ENCODE data around the gene EXOSC9.

DNA sequence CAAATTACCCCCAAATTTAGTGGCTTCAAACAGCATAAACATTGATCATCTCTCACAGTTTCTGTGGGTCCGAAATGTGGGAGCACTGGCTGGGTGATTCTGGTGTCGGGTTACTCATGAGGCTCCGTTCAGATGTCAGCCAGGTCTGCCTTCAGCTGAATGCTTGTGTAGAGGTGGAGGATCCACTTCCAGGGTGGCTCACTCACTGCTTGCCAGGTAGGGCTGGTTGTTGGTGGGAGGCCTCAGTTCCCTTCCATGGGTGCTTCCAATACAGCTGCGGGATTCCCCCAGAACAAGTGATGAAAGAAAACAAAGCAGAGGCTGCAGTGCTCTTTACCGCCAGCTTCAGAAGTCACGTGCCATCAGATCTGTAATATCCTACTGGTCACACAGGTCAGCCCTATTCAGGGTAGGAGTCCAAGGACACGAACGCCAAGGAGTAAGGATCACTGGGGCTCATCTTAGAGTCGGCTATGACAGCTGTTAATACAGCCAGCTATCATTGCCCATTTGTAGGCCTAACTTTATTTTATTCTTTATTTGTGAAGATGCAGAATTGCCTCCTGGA, 35.1 kb upstream of the EXOSC9 start:
- TF ChIP-seq, protein P1, sequence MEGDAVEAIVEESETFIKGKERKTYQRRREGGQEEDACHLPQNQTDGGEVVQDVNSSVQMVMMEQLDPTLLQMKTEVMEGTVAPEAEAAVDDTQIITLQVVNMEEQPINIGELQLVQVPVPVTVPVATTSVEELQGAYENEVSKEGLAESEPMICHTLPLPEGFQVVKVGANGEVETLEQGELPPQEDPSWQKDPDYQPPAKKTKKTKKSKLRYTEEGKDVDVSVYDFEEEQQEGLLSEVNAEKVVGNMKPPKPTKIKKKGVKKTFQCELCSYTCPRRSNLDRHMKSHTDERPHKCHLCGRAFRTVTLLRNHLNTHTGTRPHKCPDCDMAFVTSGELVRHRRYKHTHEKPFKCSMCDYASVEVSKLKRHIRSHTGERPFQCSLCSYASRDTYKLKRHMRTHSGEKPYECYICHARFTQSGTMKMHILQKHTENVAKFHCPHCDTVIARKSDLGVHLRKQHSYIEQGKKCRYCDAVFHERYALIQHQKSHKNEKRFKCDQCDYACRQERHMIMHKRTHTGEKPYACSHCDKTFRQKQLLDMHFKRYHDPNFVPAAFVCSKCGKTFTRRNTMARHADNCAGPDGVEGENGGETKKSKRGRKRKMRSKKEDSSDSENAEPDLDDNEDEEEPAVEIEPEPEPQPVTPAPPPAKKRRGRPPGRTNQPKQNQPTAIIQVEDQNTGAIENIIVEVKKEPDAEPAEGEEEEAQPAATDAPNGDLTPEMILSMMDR (IDR thresholded peaks at IDR 0.05), result no peak
- no peak for TF ChIP-seq POLR2AphosphoS5 (IDR thresholded peaks at IDR 0.05)
- TF ChIP-seq POLR2A (IDR thresholded peaks at IDR 0.05), result no peak
- TF ChIP-seq EP300 (IDR thresholded peaks at IDR 0.05), result no peak

Measured in stomach (tissue), 4 donors.